NCI-H2081 (cell line): ENCODE data around the gene SPAM1.
"Not testable (repeated sequence)": the region's sequence is repeated elsewhere in the genome, so short reads cannot be mapped to it uniquely, and the experiment has no call there.

ENCODE experiments used
- DNase-seq, 2 experiments: peaks; one replicate each; lab custom pipeline; 2025; lab: John Stamatoyannopoulos, UW

The SPAM1 gene, protein sequence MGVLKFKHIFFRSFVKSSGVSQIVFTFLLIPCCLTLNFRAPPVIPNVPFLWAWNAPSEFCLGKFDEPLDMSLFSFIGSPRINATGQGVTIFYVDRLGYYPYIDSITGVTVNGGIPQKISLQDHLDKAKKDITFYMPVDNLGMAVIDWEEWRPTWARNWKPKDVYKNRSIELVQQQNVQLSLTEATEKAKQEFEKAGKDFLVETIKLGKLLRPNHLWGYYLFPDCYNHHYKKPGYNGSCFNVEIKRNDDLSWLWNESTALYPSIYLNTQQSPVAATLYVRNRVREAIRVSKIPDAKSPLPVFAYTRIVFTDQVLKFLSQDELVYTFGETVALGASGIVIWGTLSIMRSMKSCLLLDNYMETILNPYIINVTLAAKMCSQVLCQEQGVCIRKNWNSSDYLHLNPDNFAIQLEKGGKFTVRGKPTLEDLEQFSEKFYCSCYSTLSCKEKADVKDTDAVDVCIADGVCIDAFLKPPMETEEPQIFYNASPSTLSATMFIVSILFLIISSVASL

DNA sequence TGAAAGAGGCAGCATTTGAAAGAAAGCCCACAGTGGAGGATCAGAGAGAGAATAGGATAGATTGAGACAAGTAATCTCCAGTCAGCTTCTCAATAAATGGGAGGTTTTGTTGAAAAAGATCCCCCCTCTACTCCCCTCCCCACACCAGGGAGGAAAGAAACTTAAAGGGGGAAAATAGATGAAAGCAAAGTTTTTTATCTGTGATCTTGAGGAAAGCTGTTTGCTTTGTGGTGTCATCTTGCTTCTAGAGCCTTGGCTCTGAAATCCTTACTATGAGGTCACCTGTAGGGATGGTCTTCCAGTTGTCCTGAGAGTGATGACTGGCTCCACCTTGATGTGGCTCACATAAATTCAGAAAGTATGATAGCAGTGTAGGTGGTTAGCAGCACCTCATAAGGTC lies at the start of gene SPAM1:
TSS of gene SPAM1 (plus strand) at position 301 of the 400 bp plus-strand sequence. CDS start 28,330 bp downstream, outside the sequence.
- no peak for DNase-seq

DNA sequence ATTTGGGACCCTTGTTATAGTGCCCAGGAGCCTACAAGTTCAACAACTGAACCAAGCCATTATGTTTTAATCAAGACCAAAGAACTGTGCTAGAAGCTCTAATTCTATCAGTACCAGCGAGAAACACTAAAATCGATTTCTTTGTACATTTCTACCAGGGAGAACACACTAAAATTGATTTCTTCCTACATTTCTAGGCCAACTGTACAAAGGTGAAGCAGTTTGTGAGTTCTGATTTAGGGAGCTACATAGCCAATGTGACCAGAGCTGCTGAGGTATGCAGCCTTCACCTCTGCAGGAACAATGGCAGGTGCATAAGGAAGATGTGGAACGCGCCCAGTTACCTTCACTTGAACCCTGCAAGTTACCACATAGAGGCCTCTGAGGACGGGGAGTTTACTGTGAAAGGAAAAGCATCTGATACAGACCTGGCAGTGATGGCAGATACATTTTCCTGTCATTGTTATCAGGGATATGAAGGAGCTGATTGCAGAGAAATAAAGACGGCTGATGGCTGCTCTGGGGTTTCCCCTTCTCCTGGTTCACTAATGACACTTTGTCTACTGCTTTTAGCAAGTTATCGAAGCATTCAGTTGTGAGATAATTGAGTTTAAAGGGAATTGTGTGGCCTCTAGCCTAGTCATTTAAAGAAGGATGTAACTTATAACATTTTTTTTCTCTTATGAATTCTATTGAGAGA lies 48.3 kb upstream of the SPAM1 start:
- DNase-seq, result no peak

DNA sequence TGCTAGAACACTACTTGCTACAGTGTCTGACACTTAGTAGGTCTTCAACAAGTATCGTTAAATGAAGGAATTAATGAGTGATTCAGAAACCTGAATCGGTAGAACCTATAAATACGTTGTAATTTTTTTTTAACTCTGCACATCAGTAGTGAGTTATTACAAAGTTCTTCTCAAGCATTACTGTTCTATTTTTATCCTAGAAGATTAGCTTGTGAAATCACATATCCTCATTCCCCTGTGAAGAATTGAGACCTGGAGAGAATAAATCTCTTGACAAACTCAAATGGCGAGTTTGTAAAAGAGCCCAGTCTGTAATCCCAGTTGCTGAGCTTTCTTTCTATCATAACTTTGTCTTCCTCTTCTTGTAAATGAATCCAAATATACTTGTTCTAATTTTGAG lies 45.4 kb upstream of the SPAM1 start:
- DNase-seq, result no peak

DNA sequence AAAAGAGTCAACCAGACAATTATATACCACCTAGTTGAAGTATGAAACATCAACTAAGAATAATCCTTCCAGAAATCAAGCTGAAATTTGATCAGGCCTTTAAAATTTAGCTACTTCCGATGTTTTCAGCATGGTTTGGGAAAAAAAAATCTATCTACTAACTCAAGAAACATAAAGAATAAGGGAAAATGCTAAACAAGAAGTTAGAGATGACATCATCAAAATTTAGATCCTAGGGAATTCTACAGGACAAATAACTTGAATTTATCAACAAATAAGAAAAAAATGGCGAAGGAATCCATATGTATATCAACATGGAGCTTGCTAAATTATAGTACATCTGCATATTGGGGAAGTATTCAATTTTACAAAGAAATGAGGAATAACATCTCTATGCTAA lies 43.7 kb upstream of the SPAM1 start:
- DNase-seq, result no peak

DNA sequence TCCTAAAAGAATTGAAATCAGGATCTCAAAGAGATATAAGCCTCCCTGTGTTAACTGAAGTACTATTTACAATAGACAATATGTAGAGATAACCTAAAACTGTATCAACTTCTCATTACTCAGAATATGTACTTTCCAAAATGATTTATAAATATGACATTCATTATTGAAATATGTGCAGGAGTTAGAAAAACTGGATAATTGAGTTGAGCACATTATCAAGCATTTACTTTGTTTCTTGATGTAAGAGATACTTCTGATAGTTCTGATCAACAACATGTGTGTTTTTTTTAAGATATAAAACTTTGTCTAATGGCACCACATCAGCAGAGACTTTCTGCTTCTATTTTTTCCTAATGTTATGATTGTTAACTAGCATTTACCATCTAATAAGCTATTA lies 41.9 kb upstream of the SPAM1 start:
- DNase-seq, result no peak

DNA sequence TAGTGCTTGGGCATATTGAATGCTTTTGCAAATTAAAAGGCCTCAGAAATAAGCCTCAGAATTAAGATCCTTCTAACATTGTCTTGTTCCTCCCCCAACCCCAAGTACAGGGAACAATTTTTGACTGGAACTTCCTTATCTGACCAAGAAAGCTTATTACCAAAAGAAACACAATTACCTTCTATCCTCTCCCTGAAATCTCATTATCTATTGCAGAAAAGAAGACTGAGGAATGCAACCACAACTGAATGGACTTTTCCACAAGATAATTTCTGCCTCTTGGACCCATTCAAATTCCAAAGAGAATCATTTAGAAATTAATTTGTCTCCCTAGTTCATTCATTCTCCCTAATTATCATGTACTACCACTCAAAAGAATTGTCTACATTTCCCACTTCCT lies 36.8 kb upstream of the SPAM1 start:
- DNase-seq, result no peak

DNA sequence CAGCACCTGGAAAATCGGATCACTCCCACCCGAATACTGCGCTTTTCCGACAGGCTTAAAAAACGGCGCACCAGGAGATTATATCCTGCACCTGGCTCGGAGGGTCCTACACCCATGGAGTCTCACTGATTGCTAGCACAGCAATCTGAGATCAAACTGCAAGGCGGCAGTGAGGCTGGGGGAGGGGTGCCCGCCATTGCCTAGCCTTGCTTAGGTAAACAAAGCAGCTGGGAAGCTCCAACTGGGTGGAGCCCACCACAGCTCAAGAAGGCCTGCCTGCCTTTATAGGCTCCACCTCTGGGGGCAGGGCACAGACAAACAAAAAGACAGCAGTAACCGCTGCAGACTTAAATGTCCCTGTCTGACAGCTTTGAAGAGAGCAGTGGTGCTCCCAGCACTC lies 30.3 kb upstream of the SPAM1 start:
- not testable (repeated sequence) for DNase-seq

DNA sequence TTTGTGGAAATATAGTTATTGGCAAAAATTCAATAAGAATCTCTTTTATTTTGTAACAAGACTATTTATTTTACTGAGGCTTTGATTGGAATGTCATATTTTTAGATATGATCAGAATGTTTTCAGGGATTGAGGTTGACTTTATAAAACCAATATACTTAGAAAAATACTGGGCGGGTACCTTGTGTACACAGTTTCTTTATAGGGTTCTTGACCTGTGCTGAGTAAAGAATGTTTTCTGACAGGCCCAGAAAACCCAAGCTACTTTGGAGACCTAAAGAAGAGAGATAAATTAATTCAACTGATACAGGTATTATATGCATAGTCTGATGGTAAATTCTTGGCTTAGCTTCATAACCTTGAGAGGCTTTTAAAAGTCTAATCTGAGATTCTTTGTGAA lies 23.9 kb upstream of the SPAM1 start:
- no peak for DNase-seq

DNA sequence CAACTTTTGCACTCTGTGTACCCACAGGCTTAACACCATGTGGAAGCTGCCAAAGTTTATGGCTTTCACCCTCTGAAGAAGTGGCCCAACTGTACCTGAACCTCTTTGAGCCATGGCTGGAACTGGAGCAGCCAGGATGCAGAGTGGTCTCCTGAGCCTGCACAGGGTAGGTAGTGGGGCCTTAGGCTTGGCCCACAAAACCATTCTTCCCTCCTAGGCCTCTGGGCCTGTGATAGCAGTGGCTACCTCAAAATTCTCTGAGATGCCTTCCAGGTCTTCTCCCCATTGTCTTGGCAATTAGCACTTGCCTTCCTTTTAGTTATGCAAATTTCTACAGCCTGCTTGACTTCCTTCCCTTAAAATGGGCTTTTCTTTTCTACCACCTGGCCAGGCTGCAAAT lies 19.3 kb upstream of the SPAM1 start:
- no peak for DNase-seq

DNA sequence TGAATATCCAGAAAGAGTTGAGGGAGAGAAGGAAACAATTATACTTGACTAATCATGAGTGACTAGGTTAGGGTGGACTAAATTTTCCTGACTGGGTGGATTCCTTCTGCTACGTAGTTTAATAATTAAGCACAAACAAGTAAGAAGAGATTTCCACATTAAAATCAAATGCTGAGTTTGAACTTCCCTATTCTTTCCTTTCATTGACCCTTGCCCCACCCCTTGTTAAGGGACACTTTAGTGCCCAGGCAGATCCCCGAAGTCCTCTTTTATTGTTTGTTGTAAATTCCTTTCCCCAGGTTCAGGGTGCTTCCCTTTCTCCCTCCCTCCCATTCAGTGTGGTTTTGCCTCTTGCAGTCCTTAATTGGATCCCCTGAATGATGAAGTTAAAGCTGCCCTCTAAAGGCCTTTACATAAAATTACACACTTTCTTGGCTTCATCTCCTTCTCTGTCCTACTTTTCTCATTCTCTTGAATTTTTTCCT lies 8.8 kb upstream of the SPAM1 start:
- peak; percentile 6 to 31 for DNase-seq

DNA sequence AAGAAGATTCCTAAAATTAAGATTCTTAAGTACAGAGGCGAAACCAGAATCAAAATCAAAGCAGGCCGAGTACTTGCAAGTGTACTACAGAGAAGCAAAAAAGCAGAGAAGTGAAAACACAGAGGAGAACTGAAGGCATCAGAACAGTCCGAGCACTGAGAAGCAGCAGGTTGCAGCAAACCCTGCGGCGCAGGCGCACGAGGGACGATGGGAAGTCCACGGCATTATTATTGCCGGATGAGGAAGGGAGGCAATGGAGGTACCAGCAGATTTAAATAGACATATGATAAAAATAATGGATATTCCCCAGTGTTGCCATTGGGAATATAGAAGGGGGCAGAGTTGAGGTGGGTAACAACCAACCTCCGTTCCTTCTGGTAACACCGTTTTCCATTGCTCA lies 7.2 kb upstream of the SPAM1 start:
- no peak for DNase-seq

DNA sequence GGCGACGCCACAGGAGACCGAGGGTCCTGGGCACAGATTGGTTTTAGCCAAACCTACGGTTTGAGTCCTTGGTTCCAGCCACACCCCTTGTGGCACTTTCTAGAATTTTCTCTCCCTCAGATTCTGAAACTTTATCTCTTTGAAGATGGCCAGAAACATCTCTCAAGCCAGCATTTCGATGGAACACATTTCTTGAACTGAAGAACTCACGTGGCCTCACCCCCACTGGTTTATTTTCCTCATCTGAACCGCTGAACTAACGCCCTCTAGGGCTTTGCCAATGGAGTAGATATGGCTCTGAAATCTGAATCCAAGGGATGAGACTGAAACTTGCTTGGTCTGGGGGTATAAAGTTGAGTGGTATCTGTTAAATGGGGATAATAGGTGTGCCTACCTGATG lies 6.7 kb upstream of the SPAM1 start:
- DNase-seq, result no peak

DNA sequence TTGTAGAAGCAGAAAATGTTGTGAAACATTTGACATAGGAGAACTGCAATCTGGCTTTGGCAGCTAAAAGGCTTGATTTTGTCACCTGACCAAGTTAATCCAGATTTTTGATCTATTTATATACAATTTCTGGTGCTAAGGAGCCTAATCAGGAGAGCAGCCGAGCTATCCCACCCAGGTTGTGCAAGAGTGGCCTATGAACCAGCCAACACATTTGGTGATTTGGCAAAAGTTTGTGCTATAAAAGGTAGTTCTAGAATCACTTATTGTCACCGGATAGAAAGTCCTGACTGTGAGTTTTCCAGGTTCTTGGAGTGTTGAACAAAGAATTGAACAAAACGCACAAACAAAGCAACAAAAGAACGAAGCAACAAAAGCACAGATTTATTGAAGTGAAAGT lies 1.4 kb upstream of the SPAM1 start:
- no peak for DNase-seq

DNA sequence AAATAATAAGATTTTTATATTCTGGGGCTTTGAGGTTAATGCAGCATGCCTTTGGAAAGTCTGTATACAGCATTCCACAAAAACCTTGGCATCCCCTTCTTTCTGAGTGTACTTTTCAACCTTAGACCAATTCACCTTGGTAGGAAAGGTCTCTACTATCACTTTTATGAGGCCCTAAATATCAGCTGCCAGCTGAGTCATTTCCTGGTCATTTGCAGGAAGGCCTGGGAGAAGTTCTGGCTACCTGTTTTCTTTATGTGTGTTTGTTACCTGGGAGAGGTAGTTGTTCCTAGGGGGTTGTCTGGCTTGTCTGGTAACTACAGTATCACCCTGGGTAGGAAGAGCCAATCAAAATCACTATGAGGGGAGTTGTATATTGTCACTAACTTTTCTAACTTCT lies 4.1 kb downstream of the SPAM1 start:
- DNase-seq, result no peak

DNA sequence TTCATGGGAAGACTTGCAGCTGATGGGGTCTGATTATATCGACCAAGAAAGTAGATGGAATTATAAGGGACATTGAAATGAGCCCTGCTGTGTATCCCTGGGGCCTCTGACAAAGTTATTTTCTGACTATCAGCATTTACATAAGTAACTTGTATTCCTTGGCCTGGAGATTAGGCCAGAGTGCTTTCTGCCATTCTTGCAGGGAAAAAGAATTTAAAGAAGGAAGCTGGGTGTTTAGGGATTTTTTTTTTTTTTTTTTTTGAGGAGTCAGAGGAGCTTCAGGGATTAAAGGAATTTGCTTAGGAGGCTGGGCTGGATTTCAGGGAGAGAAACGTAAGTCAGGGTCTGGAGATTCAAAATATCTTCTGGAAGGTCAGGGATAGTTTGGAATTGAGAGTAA lies 4.6 kb downstream of the SPAM1 start:
- DNase-seq, result no peak

DNA sequence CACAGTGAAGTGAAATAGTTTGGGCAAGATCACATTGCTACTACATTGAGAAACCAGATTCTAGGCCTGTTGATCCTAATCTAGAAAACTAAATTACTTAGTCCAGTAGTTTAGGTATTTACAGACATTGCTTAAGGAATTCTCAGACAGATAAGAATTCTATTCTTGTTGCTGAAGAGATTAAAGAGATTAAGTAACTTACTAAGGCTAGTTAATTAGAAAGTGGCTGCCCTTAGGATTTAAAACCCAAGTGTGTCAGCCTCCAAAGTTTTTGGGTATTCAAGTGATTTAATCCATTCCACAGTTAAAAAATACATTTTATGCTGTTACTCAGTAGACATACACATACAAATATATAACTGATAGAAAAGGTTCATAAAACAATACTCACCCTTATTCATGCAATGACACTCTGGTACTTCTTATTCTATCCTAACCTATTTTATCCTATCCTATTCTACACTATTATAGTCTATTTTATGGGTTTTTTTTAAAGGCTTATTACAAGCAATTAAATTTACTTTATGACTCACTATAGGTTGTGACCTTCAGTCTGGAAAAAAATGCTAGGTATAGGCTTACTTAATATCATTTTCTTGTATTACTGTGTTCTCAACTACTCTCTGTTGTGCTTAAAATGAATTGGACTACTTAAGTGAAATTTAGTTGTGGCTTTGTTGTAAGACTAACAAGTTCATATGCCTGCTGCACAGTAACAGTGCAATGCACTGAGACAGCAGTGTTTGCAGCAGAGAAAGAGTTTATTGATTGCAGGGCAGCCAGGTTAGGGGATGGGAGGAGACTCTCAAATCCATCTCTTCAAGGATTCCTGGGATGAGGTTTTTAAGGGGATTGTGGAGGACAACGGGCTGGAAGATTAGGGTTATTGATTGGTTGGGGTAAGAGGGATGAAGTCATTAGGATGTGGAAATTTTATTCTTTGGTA lies 10.7 kb downstream of the SPAM1 start:
- no peak for DNase-seq

DNA sequence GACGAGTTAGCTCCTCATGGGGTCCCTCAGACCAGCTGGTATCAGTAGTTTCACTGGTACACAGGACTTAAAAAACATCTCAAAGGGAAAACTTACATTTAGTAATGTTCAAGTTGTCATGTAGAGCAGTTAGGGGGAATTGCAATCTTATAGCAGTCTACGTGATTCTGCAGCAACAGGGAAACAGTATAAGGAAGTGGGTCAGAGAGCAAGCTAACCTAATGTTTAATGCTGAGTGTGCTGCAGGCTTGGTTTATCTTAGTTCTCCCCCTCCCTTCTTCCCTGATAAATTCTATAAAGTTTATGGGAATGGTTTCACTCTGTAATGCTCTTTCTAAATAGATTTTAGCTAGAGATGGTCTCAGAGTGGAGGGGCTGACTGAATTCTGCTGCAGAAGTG lies 11.3 kb downstream of the SPAM1 start:
- no peak for DNase-seq

DNA sequence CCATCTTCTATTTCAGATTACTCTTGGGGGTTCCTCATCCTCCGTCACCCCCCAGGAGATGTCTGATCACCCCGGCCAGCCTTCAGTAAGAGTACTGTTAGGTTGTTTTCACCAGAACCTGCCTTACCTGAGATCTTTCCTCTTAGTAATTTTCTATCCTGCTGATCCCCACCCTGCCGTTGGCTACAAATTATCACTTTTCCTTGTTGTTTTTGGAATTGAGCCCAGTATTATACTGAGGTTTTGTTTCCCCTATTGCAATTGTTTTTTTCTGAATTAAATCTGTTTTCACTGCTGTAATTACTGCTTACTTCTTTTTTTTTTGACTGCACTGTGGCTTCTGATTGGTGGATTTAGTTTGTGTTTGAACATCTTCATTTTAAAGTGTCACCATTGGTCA lies 14.7 kb downstream of the SPAM1 start:
- peak in 1 of 2 experiments; percentile 4 for DNase-seq

DNA sequence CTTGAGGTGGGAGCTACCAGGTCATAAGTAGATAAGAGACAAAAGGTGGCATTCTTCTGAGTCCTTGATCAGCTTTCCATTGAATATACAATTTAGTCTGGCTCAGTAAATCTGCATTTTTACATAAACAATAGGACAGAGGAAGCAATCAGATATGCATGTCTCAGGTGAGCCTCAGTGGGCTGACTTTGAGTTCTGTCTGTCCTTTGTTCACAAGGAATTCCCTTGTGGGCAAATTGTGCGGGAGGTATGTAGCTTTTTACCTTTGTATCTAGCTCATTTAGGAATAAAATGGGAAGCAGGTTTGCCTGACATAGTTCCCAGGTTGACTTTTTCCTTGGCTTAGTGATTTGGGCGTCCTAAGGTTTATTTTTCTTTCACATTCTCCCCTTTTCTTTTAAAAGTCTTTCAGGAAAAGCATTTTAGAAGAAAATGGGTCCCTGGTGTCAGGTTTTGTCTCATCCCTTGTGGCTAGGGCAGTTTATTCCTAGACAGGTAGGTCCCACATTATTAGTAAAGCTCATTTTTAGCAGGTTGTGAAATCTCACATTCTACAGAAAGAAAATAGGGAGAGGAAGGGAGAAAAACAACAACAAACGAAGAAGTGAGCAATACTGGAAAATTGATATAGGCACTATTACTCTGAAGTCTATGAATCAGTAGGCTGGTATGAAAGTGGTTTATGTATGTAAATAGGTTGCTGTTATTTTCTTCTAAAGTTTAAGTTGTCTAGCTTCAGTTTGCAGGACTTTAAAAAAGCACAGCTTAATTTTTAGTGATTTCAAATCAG lies 16.5 kb downstream of the SPAM1 start:
- no peak for DNase-seq

DNA sequence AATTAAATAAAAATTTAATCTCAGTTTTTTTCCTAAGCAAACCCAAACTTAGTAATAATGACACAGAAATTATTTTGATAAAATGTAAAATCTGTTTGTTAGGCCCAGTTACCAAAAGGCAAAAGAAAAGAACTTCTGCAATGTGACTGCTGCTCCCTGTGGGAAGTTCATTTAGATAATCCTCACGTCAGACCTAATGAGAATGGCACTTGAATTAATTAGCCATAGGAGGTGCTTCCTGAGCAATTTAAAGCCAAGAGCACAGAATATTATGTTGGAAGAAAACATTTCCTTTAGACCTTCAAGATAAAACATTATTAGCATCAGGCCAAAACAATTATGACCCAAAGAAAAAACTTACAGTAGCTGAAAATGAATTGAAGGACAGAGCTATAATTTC lies 19.4 kb downstream of the SPAM1 start:
- DNase-seq, result no peak

DNA sequence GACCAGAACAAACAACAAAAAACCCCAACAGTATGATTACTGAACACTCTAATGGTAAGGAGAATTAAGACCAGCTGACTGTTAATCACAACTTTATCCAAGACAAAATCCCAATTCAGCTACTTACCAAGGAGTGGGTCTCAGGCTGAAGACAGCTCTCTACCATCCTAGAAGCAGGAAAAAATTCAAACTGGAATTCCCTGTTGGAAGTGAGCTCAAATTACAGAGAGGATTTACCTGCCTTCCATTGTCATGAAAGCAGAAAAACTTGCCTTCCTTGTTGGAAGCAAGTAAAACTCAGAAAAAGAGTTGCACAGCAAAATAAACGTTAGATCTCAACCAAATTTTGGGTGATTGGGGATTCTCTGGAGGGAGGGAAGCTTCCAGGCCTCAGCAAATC lies 20.9 kb downstream of the SPAM1 start:
- no peak for DNase-seq
